Eye (tissue), 1 donor: ENCODE data around the gene RAB18.
"Not testable (repeated sequence)": the region's sequence is repeated elsewhere in the genome, so short reads cannot be mapped to it uniquely, and the experiment has no call there.

Experiments
- DNase-seq: peaks from one replicate; pipeline ENCODE4 v3.0.0-alpha.2; 2015

The RAB18 gene

GRCh38 chr10:27550823-27551222, 46.7 kb downstream of the RAB18 start:
- no peak for DNase-seq

- peak; percentile 84 for DNase-seq
Observed at GRCh38 chr10:27558612-27559020, 54.5 kb downstream of the RAB18 start.

- DNase-seq: no peak
Observed at GRCh38 chr10:27561334-27561733, 57.2 kb downstream of the RAB18 start.

- DNase-seq: no peak
Observed at GRCh38 chr10:27564398-27564797, 60.3 kb downstream of the RAB18 start.

- DNase-seq: no peak
Observed at GRCh38 chr10:27564880-27565279, 60.8 kb downstream of the RAB18 start.

GRCh38 chr10:27568196-27569175, 64.4 kb downstream of the RAB18 start:
- DNase-seq: no peak

- peak; percentile 25 for DNase-seq
Observed at GRCh38 chr10:27569946-27570345, 65.8 kb downstream of the RAB18 start.

GRCh38 chr10:27577038-27577437, 72.9 kb downstream of the RAB18 start:
- not testable (repeated sequence) for DNase-seq

- no peak for DNase-seq
Observed at GRCh38 chr10:27578316-27578715, 74.2 kb downstream of the RAB18 start.

GRCh38 chr10:27581225-27581624, 77.1 kb downstream of the RAB18 start:
- no peak for DNase-seq

GRCh38 chr10:27584302-27584701, 80.2 kb downstream of the RAB18 start:
- DNase-seq: no peak
